B cell (primary cell): ENCODE measurements around the gene ATP11B. TPM values are rescaled to one million over a fixed set of nuclear protein-coding genes. Genes with fewer than 3 reads are reported as not detected.

ENCODE experiments used
- ATAC-seq: fragments of 200-7000 bp; cut with Tn5 transposase; one replicate; pipeline ENCODE4 v1.10.0; 2021; ENCODE audit warnings: low read depth, mild to moderate bottlenecking, moderate number of reproducible peaks, moderate library complexity
- CTCF ChIA-PET: fragments of 350-600 bp; sonication (Branson Sonifier 250); formaldehyde crosslinking; loops from one replicate; lab custom pipeline; 2021; ENCODE audit warnings: antibody characterized with exemption, inconsistent platforms; lab: Charles Lee
- POLR2A ChIA-PET: fragments of 350-600 bp; sonication (Branson Sonifier 250); formaldehyde crosslinking; loops from one replicate; lab custom pipeline; 2021; ENCODE audit warnings: antibody characterized with exemption; lab: Charles Lee
- DNase-seq: peaks from one replicate; pipeline ENCODE4 v3.0.0; 2013
- H2AFZ ChIP-seq: 2 replicates; pipeline ENCODE4 v1.6.1; 2012; ENCODE audit warnings: mild to moderate bottlenecking, low read depth, low read length; ENCODE audit not compliant: insufficient read depth, poor library complexity, severe bottlenecking
- H3K27ac ChIP-seq, 2 donors: 1 replicate in 1 of 2; 2 replicates in 1 of 2; pipeline ENCODE4 v1.5.1; 2012 to 2013; ENCODE audit warnings: low read length in 2 of 2, mild to moderate bottlenecking in 2 of 2, moderate library complexity in 1 of 2
- H3K27me3 ChIP-seq, 4 experiments: fragments of 200-600 bp in 1 of 4; sonication (generic) in 1 of 4; replicated peaks in 1 of 4; 1 replicate in 2 of 4; 2 replicates in 2 of 4; pipeline versions ENCODE4 v1.6.1 to v1.7.0; 2013 to 2016; ENCODE audit warnings: low read length in 3 of 4, mild to moderate bottlenecking in 2 of 4, mixed read lengths in 1 of 4, moderate library complexity in 1 of 4; ENCODE audit not compliant: insufficient read depth in 4 of 4, control insufficient read depth in 3 of 4; ENCODE audit errors: control extremely low read depth in 1 of 4
- H3K36me3 ChIP-seq, 2 experiments: replicated peaks in 1 of 2; 1 replicate in 1 of 2; 2 replicates in 1 of 2; pipeline versions ENCODE4 v1.6.1 to v1.7.1; 2013; ENCODE audit warnings: low read length in 1 of 2; ENCODE audit not compliant: insufficient read depth in 2 of 2, control insufficient read depth in 1 of 2; ENCODE audit errors: control extremely low read depth in 1 of 2, extremely low read depth in 1 of 2
- H3K4me1 ChIP-seq, 2 donors: fragments of 200-600 bp in 1 of 2; sonication (generic) in 1 of 2; 1 replicate in 1 of 2; 2 replicates in 1 of 2; pipeline versions ENCODE4 v1.5.1 to v1.6.1; 2013 to 2017; ENCODE audit warnings: low read length in 2 of 2; ENCODE audit not compliant: control insufficient read depth in 2 of 2, insufficient read depth in 2 of 2
- H3K4me2 ChIP-seq: replicated peaks from 2 replicates; pipeline ENCODE3; 2012; ENCODE audit warnings: mild to moderate bottlenecking, low read depth, low read length; ENCODE audit not compliant: poor library complexity, severe bottlenecking
- H3K4me3 ChIP-seq, 5 experiments: fragments of 200-600 bp in 1 of 5; sonication (generic) in 1 of 5; 1 replicate in 3 of 5; 2 replicates in 2 of 5; pipeline versions ENCODE4 v1.5.1 to v1.7.0; 2011 to 2016; ENCODE audit warnings: low read length in 4 of 5, mild to moderate bottlenecking in 4 of 5, low read depth in 2 of 5, control low read depth in 1 of 5, moderate library complexity in 1 of 5; ENCODE audit not compliant: insufficient read depth in 1 of 5; ENCODE audit errors: control extremely low read depth in 1 of 5, extremely low read depth in 1 of 5
- H3K79me2 ChIP-seq: fragments of 200-600 bp; sonication (generic); one replicate; pipeline ENCODE4 v1.6.0; 2016; ENCODE audit warnings: low read length; ENCODE audit not compliant: control insufficient read depth, insufficient read depth
- H3K9ac ChIP-seq: fragments of 200-600 bp; sonication (generic); 2 replicates; pipeline ENCODE4 v1.6.1; 2017; ENCODE audit warnings: mild to moderate bottlenecking, low read length, moderate library complexity
- H3K9me3 ChIP-seq, 3 donors: one replicate each; pipeline versions ENCODE4 v1.6.1 to v1.7.1; 2013; ENCODE audit warnings: low read length in 2 of 3; ENCODE audit not compliant: control insufficient read depth in 2 of 3, insufficient read depth in 1 of 3; ENCODE audit errors: control extremely low read depth in 1 of 3
- H4K20me1 ChIP-seq: 2 replicates; pipeline ENCODE4 v1.6.0; 2012; ENCODE audit warnings: mild to moderate bottlenecking, low read length; ENCODE audit not compliant: insufficient read depth, control insufficient read depth, poor library complexity, severe bottlenecking
- H3K27ac Mint-ChIP-seq: one replicate; pipeline ENCODE4 v1.8.0; 2021; ENCODE audit warnings: mixed read lengths
- H3K27me3 Mint-ChIP-seq: one replicate; pipeline ENCODE4 v1.8.0; 2021; ENCODE audit warnings: mixed read lengths
- H3K4me1 Mint-ChIP-seq: one replicate; pipeline ENCODE4 v1.8.0; 2021; ENCODE audit warnings: mixed read lengths
- H3K4me3 Mint-ChIP-seq: one replicate; pipeline ENCODE4 v1.8.0; 2021; ENCODE audit warnings: mixed read lengths
- H3K9me3 Mint-ChIP-seq: one replicate; pipeline ENCODE4 v1.8.0; 2022; ENCODE audit warnings: mixed read lengths; ENCODE audit not compliant: insufficient read depth
- CTCF ChIP-seq: fragments of 200-600 bp; IDR thresholded peaks from one replicate; pipeline ENCODE4 v1.8.0; 2022; ENCODE audit warnings: antibody characterized with exemption, mild to moderate bottlenecking
- EZH2 ChIP-seq: IDR thresholded peaks from 2 replicates; pipeline ENCODE4 v1.6.1; 2012; ENCODE audit warnings: borderline replicate concordance, low read depth, mild to moderate bottlenecking, moderate library complexity, low read length; ENCODE audit not compliant: insufficient read depth, poor library complexity, severe bottlenecking
- WGBS: methylation state at CpG from one replicate; pipeline ENCODE4 v1.1.5; 2013; ENCODE audit warnings: missing lambda C conversion rate; ENCODE audit not compliant: insufficient coverage; 5-methylcytosine and 5-hydroxymethylcytosine counted together
- intact Hi-C: fragments of 100-400 bp; cut with micrococcal nuclease; formaldehyde crosslinking; loops from one replicate; pipeline ENCODE4 v1.10.0; 2022
- polyA plus RNA-seq: library from polyadenylated mRNA; depleted of rRNA; stranded (reverse); fragments of >200 nt; gene quantifications from 2 replicates; pipeline ENCODE4 v1.2.3, GENCODE V29; 2012
- total RNA-seq, 2 donors: library from RNA; stranded (reverse); fragments of 120-200 nt in 1 of 2; gene quantifications; 1 replicate in 1 of 2; 2 replicates in 1 of 2; pipeline versions ENCODE4 v1.2.3 to v1.2.4, GENCODE V29; 2013 to 2022

ATP11B gene
- total and polyA plus RNA-seq, 2 donors (not counting 1 experiment from before 2014, with no cell fraction given), result 14.0 to 81.9 TPM

- intact Hi-C loops, result no loop called here
- Histone ChIP-seq H3K4me3 (no peak overlapping the region), H3K79me2 (no peaks in the 10 kb centered on the region), H3K4me1 (no peaks in the 10 kb centered on the region), H3K9ac (no peak overlapping the region), H3K9me3 (no peaks in the 10 kb centered on the region), H2AFZ (no peak overlapping the region), H3K27me3 (no peaks in the 10 kb centered on the region), H4K20me1 (no peaks in the 10 kb centered on the region), H3K36me3 (peaks cover 0 to 18% of the 10 kb centered on the region in 2 experiments), H3K4me2 (no peak overlapping the region), H3K27ac (no peak overlapping the region)
- CTCF ChIA-PET, result no interaction called here
- H3K4me3 Mint-ChIP-seq, result no peak overlapping the region
- no peak for DNase-seq
- POLR2A ChIA-PET, result no interaction called here
- H3K27ac Mint-ChIP-seq, result no peak overlapping the region
- H3K9me3 Mint-ChIP-seq, result no peaks in the 10 kb centered on the region
- TF ChIP-seq EZH2 (no peak), CTCF (no peak)
- H3K27me3 Mint-ChIP-seq, result no peaks in the 10 kb centered on the region
- H3K4me1 Mint-ChIP-seq, result no peaks in the 10 kb centered on the region
- WGBS, result 53% methylated on average over 3 of the region's 9 CpGs
- ATAC-seq, result no peak
Measured at GRCh38 chr3:182954553-182955235, 161.4 kb downstream of the ATP11B start.

GRCh38 chr3:182957226-182957625 lies 163.9 kb downstream of the ATP11B start:
- TF ChIP-seq CTCF (no peak), EZH2 (no peak)
- H3K4me3 ChIP-seq, result no peak overlapping the region
- DNase-seq (no peak), ATAC-seq (no peak)
- no peak overlapping the region for H3K27ac ChIP-seq
- Mint-ChIP-seq H3K27ac (no peak overlapping the region), H3K4me1 (no peaks in the 10 kb centered on the region), H3K27me3 (no peaks in the 10 kb centered on the region), H3K4me3 (no peak overlapping the region), H3K9me3 (no peaks in the 10 kb centered on the region)
- no peaks in the 10 kb centered on the region for H4K20me1 ChIP-seq
- H3K4me1 ChIP-seq, result no peaks in the 10 kb centered on the region
- no peaks in the 10 kb centered on the region for H3K79me2 ChIP-seq
- ChIA-PET POLR2A (no interaction called here), CTCF (no interaction called here)
- H2AFZ ChIP-seq, result no peak overlapping the region
- intact Hi-C loops, result no loop called here
- H3K4me2 ChIP-seq, result no peak overlapping the region
- H3K36me3 ChIP-seq, result peaks cover 0 to 25% of the 10 kb centered on the region in 2 experiments
- no peak overlapping the region for H3K9ac ChIP-seq
- no peaks in the 10 kb centered on the region for H3K9me3 ChIP-seq
- WGBS, result 96% methylated on average over 4 of the region's 5 CpGs
- no peaks in the 10 kb centered on the region for H3K27me3 ChIP-seq
